ENCODE measurements around the gene ERC2.
A peak's percentile ranks its signal among the peaks of the same experiment; 100 is the strongest.

Gene ERC2

GRCh38 chr3:55487381-55488241, 980.7 kb downstream of the ERC2 start:
- H3K4me3 ChIP-seq (ENCODE audit: low read depth, low read length): peak overlapping the region; percentile 90
- no peak for TF ChIP-seq CTCF (IDR thresholded peaks at IDR 0.05; ENCODE audit: low read depth, low read length)

GRCh38 chr3:55486857-55487380, 981.3 kb downstream of the ERC2 start, which contains the start of gene WNT5A:
TSS of gene WNT5A (minus strand) at chr3:55487306. CDS start at chr3:55486985, 321 bp downstream.
- TF ChIP-seq CTCF (IDR thresholded peaks at IDR 0.05; ENCODE audit: low read depth, low read length): no peak
- H3K4me3 ChIP-seq (ENCODE audit: low read depth, low read length): peak within 1 kb of the TSS; percentile 90

- H3K4me3 ChIP-seq (ENCODE audit: low read depth, low read length): peak overlapping the region; percentile 90
- TF ChIP-seq CTCF (IDR thresholded peaks at IDR 0.05; ENCODE audit: low read depth, low read length): no peak
Observed at GRCh38 chr3:55486101-55486856, 982.0 kb downstream of the ERC2 start.

- peak overlapping the region; percentile 90 for H3K4me3 ChIP-seq (ENCODE audit: low read depth, low read length)
- peak; percentile 52; the same call in 1 of the 2 replicates for TF ChIP-seq CTCF (IDR thresholded peaks at IDR 0.05; ENCODE audit: low read depth, low read length)
Observed at GRCh38 chr3:55484801-55485791, 983.2 kb downstream of the ERC2 start.

GRCh38 chr3:55484191-55484689, 984.0 kb downstream of the ERC2 start:
- no peak for TF ChIP-seq CTCF (IDR thresholded peaks at IDR 0.05; ENCODE audit: low read depth, low read length)

More at GRCh38 chr3:55484191-55484689, 984.0 kb downstream of the ERC2 start:
- peak overlapping the region; percentile 90 for H3K4me3 ChIP-seq (ENCODE audit: low read depth, low read length)

Measured in WI38 (cell line).